H1 (cell line): Measurements from ENCODE around the gene MKI67. TPM values are rescaled to one million over a fixed set of nuclear protein-coding genes. Genes with fewer than 3 reads are reported as not detected.

Source experiments
- BCL11A ChIP-seq, 2 experiments: IDR thresholded peaks; one replicate each; pipeline ENCODE4 v1.6.1; 2011; ENCODE audit warnings: low read depth in 2 of 2, low read length in 2 of 2, mild to moderate bottlenecking in 2 of 2
- CBX5 ChIP-seq: fragments of 300-800, 300-1000 bp; sonication (generic); IDR thresholded peaks from 2 replicates; pipeline ENCODE4 v1.7.1; 2016; ENCODE audit warnings: antibody characterized with exemption, low read length, low read depth
- CEBPB ChIP-seq: IDR thresholded peaks from 2 replicates; pipeline ENCODE4 v1.6.1; 2012; ENCODE audit warnings: low read depth, low read length
- CTBP2 ChIP-seq: IDR thresholded peaks from 2 replicates; pipeline ENCODE4 v1.7.0; 2011; ENCODE audit warnings: borderline replicate concordance, mild to moderate bottlenecking, moderate library complexity, mixed read lengths, low read length; ENCODE audit not compliant: insufficient read depth, insufficient read length
- EZH2 ChIP-seq: fragments of 200-600 bp; sonication (generic); IDR thresholded peaks from 2 replicates; pipeline ENCODE4 v1.7.1; 2012; ENCODE audit warnings: low read depth, mild to moderate bottlenecking, moderate library complexity, low read length, inconsistent platforms; ENCODE audit not compliant: severe bottlenecking
- GABPA ChIP-seq: IDR thresholded peaks from 2 replicates; pipeline ENCODE4 v1.6.1; 2011; ENCODE audit warnings: mild to moderate bottlenecking, low read length, moderate library complexity, borderline replicate concordance; ENCODE audit not compliant: insufficient read depth
- PHF8 ChIP-seq: fragments of 200-600 bp; sonication (generic); conservative IDR thresholded peaks from 2 replicates; pipeline ENCODE4 v1.7.1; 2012; ENCODE audit warnings: low read depth, mild to moderate bottlenecking, inconsistent platforms, low read length, moderate library complexity
- SIX5 ChIP-seq: IDR thresholded peaks from 2 replicates; pipeline ENCODE4 v1.6.1; 2011; ENCODE audit warnings: mild to moderate bottlenecking, low read depth, low read length
- SP4 ChIP-seq: IDR thresholded peaks from 2 replicates; pipeline ENCODE4 v1.6.1; 2012; ENCODE audit warnings: low read length, inconsistent platforms
- TAF7 ChIP-seq: optimal IDR thresholded peaks from 2 replicates; pipeline ENCODE3; 2011; ENCODE audit warnings: low read depth, mild to moderate bottlenecking, inconsistent platforms, low read length, moderate library complexity, borderline replicate concordance
- polyA plus RNA-seq, 7 experiments: library from polyadenylated mRNA; depleted of rRNA in 3 of 7; stranded (reverse) in 5 of 7; unstranded in 2 of 7; fragments of >200 nt in 5 of 7; fragments of 200-250 nt in 2 of 7; gene quantifications; 1 replicate in 5 of 7; 2 replicates in 1 of 7; 4 replicates in 1 of 7; pipeline versions ENCODE4 v1.2.1 to v1.2.3, GENCODE V29; 2011 to 2013; ENCODE audit warnings: missing spikeins in 2 of 7, mixed read lengths in 2 of 7
- total RNA-seq: library from RNA; stranded (reverse); fragmentation: NEBNext Ultra II Directional; extraction: Animal tissue kit (Norgen Biotek cat#: 25700); gene quantifications from 2 replicates; pipeline ENCODE4 v1.2.1, GENCODE V29; 2021

MKI67 gene
- total and polyA plus RNA-seq, 2 of the 8 experiments (the other 6 are each of a cell fraction or from before 2014, with no cell fraction given), result 15.8 to 85.1 TPM

- TF ChIP-seq TAF7 (no peak), PHF8 (no peak), CTBP2 (no peak), SIX5 (no peak), GABPA (no peak), CEBPB (no peak), CBX5 (no peak), EZH2 (no peak), BCL11A (IDR thresholded peaks at IDR 0.05; ENCODE audit: low read depth in 2 of 2, low read length in 2 of 2) (no peak), SP4 (no peak)
Measured at GRCh38 chr10:128060341-128061250, 65.6 kb downstream of the MKI67 start (continued).
